GM18511 (cell line): Measurements from ENCODE around the gene ATP2C2.
"Not testable (repeated sequence)": the region's sequence is repeated elsewhere in the genome, so short reads cannot be mapped to it uniquely, and the experiment has no call there.

Experiments used
- ATAC-seq: cut with Tn5 transposase; IDR thresholded peaks from one replicate; pipeline ENCODE4 v1.9.1; 2021; ENCODE audit warnings: mild to moderate bottlenecking, moderate library complexity; ENCODE audit not compliant: unreplicated experiment

ATP2C2 gene

GRCh38 chr16:84396082-84396481 lies 27.7 kb downstream of the ATP2C2 start:
- ATAC-seq = not testable (repeated sequence)

GRCh38 chr16:84396537-84397008 lies 28.2 kb downstream of the ATP2C2 start:
- ATAC-seq = no peak

- no peak for ATAC-seq
These were observed 28.8 kb downstream of the ATP2C2 start for GRCh38 chr16:84397090-84397489.

GRCh38 chr16:84398701-84399100 lies 30.4 kb downstream of the ATP2C2 start:
- no peak for ATAC-seq

- ATAC-seq = not testable (repeated sequence)
These were observed 31.6 kb downstream of the ATP2C2 start for GRCh38 chr16:84399912-84400311.

GRCh38 chr16:84403435-84403834 lies 35.1 kb downstream of the ATP2C2 start:
- ATAC-seq = not testable (repeated sequence)

GRCh38 chr16:84404324-84404723 lies 36.0 kb downstream of the ATP2C2 start:
- ATAC-seq = no peak

- no peak for ATAC-seq
These were observed 36.8 kb downstream of the ATP2C2 start for GRCh38 chr16:84404936-84405639.

GRCh38 chr16:84406006-84406963 lies 37.9 kb downstream of the ATP2C2 start:
- no peak for ATAC-seq

- ATAC-seq = no peak
These were observed 39.4 kb downstream of the ATP2C2 start for GRCh38 chr16:84407588-84408313.

GRCh38 chr16:84408314-84408690 lies 40.0 kb downstream of the ATP2C2 start:
- no peak for ATAC-seq

- ATAC-seq = no peak
These were observed 40.5 kb downstream of the ATP2C2 start for GRCh38 chr16:84408856-84409255.

- ATAC-seq = no peak
These were observed 42.2 kb downstream of the ATP2C2 start for GRCh38 chr16:84410361-84411138.

GRCh38 chr16:84411768-84412167 lies 43.4 kb downstream of the ATP2C2 start:
- no peak for ATAC-seq

- ATAC-seq = no peak
These were observed 43.9 kb downstream of the ATP2C2 start for GRCh38 chr16:84412262-84412661.

- no peak for ATAC-seq
These were observed 45.1 kb downstream of the ATP2C2 start for GRCh38 chr16:84413244-84414004.

- ATAC-seq = no peak
These were observed 46.5 kb downstream of the ATP2C2 start for GRCh38 chr16:84414789-84415326.

GRCh38 chr16:84416407-84417321 lies 48.3 kb downstream of the ATP2C2 start:
- ATAC-seq = no peak
